Activated naive CD4-positive, alpha-beta T cell treated with anti-CD3 and anti-CD28 coated beads, Interleukin-2, amount 50 U/mL, for 16 hours (primary cell): Measurements from ENCODE around the gene EPB41L2.
"Not testable (repeated sequence)": the region's sequence is repeated elsewhere in the genome, so short reads cannot be mapped to it uniquely, and the experiment has no call there.

Experiments used
- DNase-seq: peaks from one replicate; pipeline ENCODE4 v3.0.0-alpha.2; 2020

EPB41L2 gene

DNA sequence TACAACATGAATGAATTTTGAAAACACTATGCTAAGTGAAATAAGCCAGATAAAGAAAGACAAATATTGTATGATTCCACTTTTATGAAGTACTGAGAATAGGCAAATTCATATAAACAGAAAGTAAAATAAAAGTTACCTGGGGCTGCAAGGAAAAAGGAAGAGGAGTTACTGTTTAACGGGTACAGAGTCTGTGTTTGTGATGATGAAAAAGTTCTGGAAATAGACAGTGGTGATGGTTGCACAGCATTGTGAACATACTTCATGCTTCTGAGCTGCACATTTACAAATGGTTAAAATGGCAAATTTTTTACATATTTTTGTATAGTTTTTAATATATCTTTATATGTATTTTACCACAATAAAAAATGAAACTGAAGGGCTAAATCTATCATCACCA lies 29.4 kb downstream of the EPB41L2 start:
- DNase-seq: no peak

- DNase-seq: no peak
Measured at GRCh38 chr6:131029626-131030297, 33.3 kb downstream of the EPB41L2 start.

DNA sequence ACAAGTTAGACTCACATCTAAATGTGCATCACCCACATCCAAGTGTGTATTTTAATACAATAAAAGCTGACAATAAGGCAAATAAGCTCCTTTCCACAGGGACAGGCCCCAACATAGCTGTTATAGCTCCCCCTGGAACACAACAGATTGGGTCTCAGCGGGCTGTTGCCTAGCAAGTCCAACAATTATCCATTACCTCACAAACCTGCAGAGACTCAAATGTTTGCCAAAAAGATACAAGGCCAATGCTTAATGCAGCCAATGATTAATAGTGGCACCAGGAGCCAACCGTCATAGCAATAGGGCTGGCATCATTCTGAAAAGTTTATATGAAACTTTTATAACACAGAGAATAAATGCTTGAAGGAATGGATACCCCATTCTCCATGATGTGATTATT lies 35.7 kb downstream of the EPB41L2 start:
- DNase-seq: no peak

DNA sequence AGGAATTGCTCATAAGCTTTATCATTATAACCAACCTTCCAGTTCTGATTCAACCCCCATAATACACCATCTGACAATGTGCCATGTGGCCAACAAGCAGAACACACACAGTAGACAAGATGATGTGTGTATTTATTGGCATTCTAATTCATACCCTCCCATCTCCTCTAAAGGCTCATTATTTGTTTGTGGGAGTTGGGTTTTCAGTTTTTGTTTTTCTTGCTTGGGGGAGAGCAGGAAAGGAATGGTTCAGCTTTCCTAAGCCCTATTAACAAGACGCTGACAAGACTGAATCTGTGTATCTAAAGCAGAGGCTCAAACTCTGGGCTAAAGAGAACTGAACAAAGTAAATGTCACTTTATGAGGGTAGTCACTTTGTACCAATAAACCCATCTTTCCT lies 36.8 kb downstream of the EPB41L2 start:
- DNase-seq: no peak

GRCh38 chr6:131024565-131024964 lies 38.5 kb downstream of the EPB41L2 start:
- no peak for DNase-seq

DNA sequence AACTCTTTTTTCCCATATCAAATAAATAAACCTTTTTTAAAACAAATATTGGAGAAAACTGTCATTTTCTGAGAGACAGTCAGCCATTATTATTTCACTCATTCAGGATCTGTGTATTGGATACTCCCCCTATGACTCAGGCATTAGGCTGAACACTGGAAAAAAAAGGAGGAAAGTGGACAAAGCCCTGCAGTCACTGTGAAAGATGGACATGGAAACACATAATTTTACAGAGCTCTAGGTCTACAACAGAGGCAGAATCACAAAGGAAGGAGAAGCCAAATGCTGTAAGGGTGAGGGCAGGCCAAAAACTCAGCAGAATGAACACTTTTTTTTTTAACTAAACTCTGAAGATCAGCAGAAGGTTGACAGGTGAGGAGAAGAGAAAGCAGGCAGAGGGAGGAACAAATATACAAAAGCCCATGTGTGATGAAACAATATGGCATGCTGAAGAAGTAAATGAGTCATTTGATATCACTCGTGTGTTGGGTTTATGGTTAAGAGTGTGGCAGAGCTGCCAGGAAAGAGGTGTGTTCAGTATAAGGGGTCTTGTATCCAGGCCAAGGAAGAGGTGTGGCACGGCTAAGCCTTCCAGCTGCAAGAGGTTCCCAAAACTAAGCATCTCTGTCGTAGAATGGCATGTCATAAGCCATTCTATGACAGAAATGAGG lies 39.1 kb downstream of the EPB41L2 start:
- DNase-seq: no peak

DNA sequence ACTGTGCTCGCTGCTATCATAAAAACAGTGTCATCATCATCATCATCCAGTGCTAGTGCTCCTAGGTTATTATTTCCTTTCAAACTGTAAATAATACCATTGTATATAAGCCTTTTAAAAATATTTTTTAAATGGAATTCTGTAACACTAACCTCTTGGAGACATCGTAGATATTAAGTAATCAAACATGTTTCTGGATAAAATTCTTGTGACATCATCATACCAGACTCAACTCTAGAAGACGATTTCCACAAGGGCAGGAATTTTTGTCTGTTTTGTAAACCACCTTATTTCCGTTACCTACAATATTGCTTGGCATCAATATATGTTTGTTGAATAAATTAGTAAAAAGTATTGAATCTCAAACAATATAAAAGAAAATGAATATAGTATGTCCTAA lies 40.4 kb downstream of the EPB41L2 start:
- DNase-seq: no peak

DNA sequence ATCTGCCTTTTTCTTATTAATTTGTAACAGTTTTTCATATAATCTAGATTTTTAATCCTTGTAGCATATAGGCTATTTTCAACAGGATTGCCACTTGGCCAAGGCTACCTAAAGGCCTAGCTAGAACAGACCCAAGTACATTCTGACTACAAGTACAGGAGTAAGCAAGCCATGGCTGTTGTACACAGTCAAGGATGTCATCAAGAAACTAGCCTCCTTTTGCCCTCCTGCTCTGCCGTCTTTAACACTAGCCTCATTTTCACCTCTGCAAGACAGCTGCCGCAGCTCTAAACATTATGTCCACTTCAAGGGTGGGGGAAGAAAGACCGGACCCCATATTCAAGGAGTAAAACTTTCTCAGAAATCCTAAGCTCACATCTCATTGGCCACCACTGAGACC lies 45.1 kb downstream of the EPB41L2 start:
- no peak for DNase-seq

- DNase-seq: no peak
Measured at GRCh38 chr6:131015630-131016263, 47.3 kb downstream of the EPB41L2 start.

- no peak for DNase-seq
Measured at GRCh38 chr6:131015025-131015591, 47.9 kb downstream of the EPB41L2 start.

GRCh38 chr6:131014080-131014776 lies 48.8 kb downstream of the EPB41L2 start:
- no peak for DNase-seq

- no peak for DNase-seq
Measured at GRCh38 chr6:131013495-131013894, 49.5 kb downstream of the EPB41L2 start.

DNA sequence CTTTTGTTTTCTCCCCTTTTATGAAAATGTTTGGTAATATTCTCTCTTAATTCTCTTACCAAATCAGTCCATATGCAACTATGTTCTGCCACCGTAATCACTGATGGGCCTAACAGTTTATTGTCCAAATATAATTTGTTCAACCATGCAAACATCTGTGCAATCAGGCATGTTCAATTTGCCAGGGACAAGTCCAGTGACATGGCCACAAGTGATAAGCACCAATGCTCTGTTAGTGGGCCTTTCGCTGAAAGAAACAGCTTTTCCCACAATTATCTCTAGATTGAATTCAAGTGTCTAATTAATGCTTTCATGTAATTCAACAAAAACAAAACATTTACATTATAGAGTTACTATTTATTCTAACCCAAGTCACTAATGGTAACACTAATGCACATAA lies 53.3 kb downstream of the EPB41L2 start:
- DNase-seq: no peak

DNA sequence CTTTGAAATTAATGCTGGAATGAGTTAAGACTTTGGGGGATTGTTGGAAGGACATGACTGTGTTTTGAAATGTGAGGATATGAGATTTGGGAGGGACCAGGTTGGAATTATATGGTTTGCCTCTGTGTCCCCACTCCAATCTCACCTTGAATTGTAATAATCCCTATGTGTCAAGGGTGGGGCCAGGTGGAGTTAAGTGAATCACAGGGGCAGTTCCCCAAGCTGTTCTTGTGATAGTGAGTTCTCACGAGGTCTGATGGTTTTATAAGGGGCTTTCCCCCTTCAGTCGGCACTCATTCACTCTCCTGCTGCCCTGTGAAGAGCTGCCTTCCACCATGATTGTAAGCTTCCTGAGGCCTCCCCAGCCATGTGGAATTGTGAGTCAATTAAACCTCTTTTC lies 54.1 kb downstream of the EPB41L2 start:
- not testable (repeated sequence) for DNase-seq

- not testable (repeated sequence) for DNase-seq
Measured at GRCh38 chr6:131007964-131008363, 55.1 kb downstream of the EPB41L2 start.

DNA sequence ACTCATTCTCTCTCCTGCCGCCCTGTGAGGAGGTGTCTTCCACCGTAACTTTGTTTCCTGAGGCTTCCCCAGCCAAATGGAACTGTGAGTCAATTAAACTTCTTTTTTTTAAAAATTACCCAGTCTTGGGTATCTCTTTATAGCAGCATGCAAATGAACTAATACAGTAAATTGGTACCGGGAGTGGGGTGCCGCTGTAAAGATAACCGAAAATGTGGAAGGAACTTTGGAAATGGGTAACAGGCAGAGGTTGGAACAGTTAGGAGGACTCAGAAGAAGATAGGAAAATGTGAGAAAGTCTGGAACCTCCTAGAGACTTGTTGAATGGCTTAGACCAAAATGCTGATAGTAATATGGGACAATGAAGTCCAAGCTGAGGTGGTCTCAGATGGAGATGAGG lies 55.8 kb downstream of the EPB41L2 start:
- no peak for DNase-seq

- DNase-seq: no peak
Measured at GRCh38 chr6:131005439-131006016, 57.5 kb downstream of the EPB41L2 start.

DNA sequence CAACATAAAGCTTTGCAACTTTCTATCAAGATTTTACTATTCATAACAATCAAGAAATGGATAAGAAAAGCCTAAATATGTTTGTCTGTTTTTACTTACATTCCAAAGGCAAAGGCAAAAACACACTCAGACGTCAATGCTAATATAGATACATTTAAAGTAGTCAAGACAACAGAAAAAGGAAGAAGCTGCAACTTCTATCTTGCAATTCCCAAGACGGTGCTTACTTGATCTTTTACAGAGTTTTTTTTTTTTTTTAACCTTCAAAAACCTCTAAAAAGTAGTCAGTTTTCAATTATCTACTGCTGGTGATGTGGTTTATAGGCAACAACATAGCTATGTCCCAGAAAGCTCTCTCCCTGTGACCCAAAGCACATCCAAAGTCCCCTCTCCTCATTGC lies 58.1 kb downstream of the EPB41L2 start:
- DNase-seq: no peak

DNA sequence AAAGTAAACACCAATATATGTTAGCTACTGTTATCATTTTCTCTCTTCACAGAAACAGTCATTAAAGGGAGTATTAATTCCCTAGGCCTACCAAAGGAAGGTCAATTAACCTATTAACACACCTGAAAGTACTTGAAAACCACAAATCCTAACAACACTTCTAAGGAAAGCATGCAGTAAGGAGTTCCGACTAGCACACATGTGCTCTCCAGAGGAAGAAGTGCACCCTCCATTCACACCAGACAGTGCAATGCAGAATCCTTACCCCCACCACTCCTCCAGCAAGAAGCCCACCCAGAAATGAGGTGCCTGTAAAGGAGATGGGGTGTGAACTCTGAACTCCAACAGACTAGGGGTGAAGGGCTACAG lies 58.7 kb downstream of the EPB41L2 start:
- DNase-seq: no peak

GRCh38 chr6:131003488-131004386 lies 59.3 kb downstream of the EPB41L2 start:
- no peak for DNase-seq

- DNase-seq: no peak
Measured at GRCh38 chr6:131002661-131002980, 60.4 kb downstream of the EPB41L2 start.
